ENCODE data around the gene PTDSS2. TPM values are rescaled to one million over a fixed set of nuclear protein-coding genes. Genes with fewer than 3 reads are reported as not detected.
"Not testable (repeated sequence)": the region's sequence is repeated elsewhere in the genome, so short reads cannot be mapped to it uniquely, and the experiment has no call there.

Gene PTDSS2
- total RNA-seq, 6 experiments from 2014 or later, result 8.4 to 21.9 (median 11.4) TPM

GRCh38 chr11:515131-515530, 65.1 kb downstream of the PTDSS2 start:
- 97% methylated on average over 4 of the region's 6 CpGs for WGBS (ENCODE audit: insufficient coverage, low coverage, low lambda C conversion rate, missing lambda C conversion rate)
- intact Hi-C loops (cut with DNase I), result no loop called here

GRCh38 chr11:516400-516799, 66.3 kb downstream of the PTDSS2 start:
- Histone ChIP-seq H3K27ac (no peak overlapping the region), H3K4me1 (peaks cover 0 to 5% (median 0%) of the 10 kb centered on the region in 4 donors), H3K4me3 (no peak overlapping the region), H3K36me3 (no peaks in the 10 kb centered on the region), H3K9me3 (no peaks in the 10 kb centered on the region), H3K27me3 (no peaks in the 10 kb centered on the region)
- ATAC-seq (no peak), DNase-seq (no peak)
- intact Hi-C loops (cut with DNase I), result no loop called here
- no peak for TF ChIP-seq CTCF (IDR thresholded peaks at IDR 0.05)
- no peak for TF ChIP-seq POLR2A (IDR thresholded peaks at IDR 0.05)
- WGBS (ENCODE audit: insufficient coverage, low coverage, low lambda C conversion rate, missing lambda C conversion rate), result 93% methylated on average over 4 of the region's 4 CpGs

More at GRCh38 chr11:515131-515530, 65.1 kb downstream of the PTDSS2 start:
- no peaks in the 10 kb centered on the region for H3K36me3 ChIP-seq
- ATAC-seq, result no peak
- H3K4me3 ChIP-seq, result no peak overlapping the region
- no peaks in the 10 kb centered on the region for H3K9me3 ChIP-seq
- no peaks in the 10 kb centered on the region for H3K27me3 ChIP-seq
- DNase-seq, result no peak
- H3K27ac ChIP-seq, result no peak overlapping the region
- peaks cover 0 to 5% (median 0%) of the 10 kb centered on the region in 4 donors for H3K4me1 ChIP-seq
- no peak for TF ChIP-seq POLR2A (IDR thresholded peaks at IDR 0.05)
- TF ChIP-seq CTCF (IDR thresholded peaks at IDR 0.05), result no peak

GRCh38 chr11:516918-517685, 67.0 kb downstream of the PTDSS2 start:
- H3K9me3 ChIP-seq; H3K4me1 ChIP-seq; H3K27me3 ChIP-seq; intact Hi-C loops (cut with DNase I); H3K4me3 ChIP-seq; ATAC-seq; H3K27ac ChIP-seq; H3K36me3 ChIP-seq: not testable (repeated sequence)
- 100% methylated on average over 5 of the region's 43 CpGs for WGBS (ENCODE audit: insufficient coverage, low coverage, low lambda C conversion rate, missing lambda C conversion rate)
- peak in 1 of 3 donors; percentile 34 for DNase-seq

- H3K4me1 ChIP-seq, result peaks cover 0 to 5% (median 0%) of the 10 kb centered on the region in 4 donors
- 36% methylated on average over 15 of the region's 74 CpGs for WGBS (ENCODE audit: insufficient coverage, low coverage, low lambda C conversion rate, missing lambda C conversion rate)
Observed at GRCh38 chr11:518463-519202, 68.6 kb downstream of the PTDSS2 start.

More at GRCh38 chr11:518463-519202, 68.6 kb downstream of the PTDSS2 start:
- ATAC-seq (peak; percentile 97 to 100 (median 98)), DNase-seq (peak; percentile 86 to 89 (median 86))
- peak in 3 of 4 donors; percentile 98 to 100 (median 100) for TF ChIP-seq CTCF (IDR thresholded peaks at IDR 0.05)
- TF ChIP-seq POLR2A (IDR thresholded peaks at IDR 0.05), result peak; percentile 59
- Histone ChIP-seq H3K9me3 (no peaks in the 10 kb centered on the region), H3K27ac (peak overlapping the region; percentile 18 to 35 (median 24)), H3K36me3 (no peaks in the 10 kb centered on the region), H3K4me3 (peak overlapping the region in 1 of 3 donors; percentile 29), H3K27me3 (no peaks in the 10 kb centered on the region)
- intact Hi-C loops (cut with DNase I), result no loop called here

Data from right lobe of liver (tissue), 6 donors.